NOMO-1 (cell line): Measurements from ENCODE around the gene RCC1.
A peak's percentile ranks its signal among the peaks of the same experiment; 100 is the strongest.

Experiments
- DNase-seq, 2 experiments: peaks; one replicate each; lab custom pipeline; 2025; ENCODE audit not compliant: unreplicated experiment in 2 of 2; lab: John Stamatoyannopoulos, UW

Gene RCC1

GRCh38 chr1:28581531-28582247, 75.8 kb downstream of the RCC1 start:
- peak; percentile 94 to 97 for DNase-seq

DNA sequence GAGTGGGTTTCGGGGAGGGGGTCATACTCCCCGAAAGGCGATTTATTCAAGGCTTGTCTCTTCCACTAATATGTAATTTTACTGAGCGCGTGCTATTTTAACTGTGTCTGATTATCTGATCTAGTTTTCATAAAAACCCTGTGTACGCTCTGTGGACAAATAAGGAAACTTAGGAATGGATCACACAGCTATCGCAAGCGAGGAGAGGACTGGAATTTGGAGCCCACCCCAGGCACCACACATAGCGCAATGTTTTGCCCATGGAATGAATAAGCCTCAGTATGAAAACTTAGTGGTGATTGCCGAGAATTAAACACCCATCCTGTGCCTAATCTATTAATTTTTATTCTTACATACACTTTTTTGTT, 76.4 kb downstream of the RCC1 start:
- peak in 1 of 2 experiments; percentile 13 for DNase-seq

- peak in 1 of 2 experiments; percentile 17 for DNase-seq
Observed at GRCh38 chr1:28586585-28587391, 80.9 kb downstream of the RCC1 start.
